Measurements from ENCODE around the gene GAGE10. TPM values are rescaled to one million over a fixed set of nuclear protein-coding genes. Genes with fewer than 3 reads are reported as not detected.

GAGE10 gene
- total and polyA plus RNA-seq, 2 donors (not counting 3 experiments of a cell fraction or from before 2014, with no cell fraction given) = not detected

DNA sequence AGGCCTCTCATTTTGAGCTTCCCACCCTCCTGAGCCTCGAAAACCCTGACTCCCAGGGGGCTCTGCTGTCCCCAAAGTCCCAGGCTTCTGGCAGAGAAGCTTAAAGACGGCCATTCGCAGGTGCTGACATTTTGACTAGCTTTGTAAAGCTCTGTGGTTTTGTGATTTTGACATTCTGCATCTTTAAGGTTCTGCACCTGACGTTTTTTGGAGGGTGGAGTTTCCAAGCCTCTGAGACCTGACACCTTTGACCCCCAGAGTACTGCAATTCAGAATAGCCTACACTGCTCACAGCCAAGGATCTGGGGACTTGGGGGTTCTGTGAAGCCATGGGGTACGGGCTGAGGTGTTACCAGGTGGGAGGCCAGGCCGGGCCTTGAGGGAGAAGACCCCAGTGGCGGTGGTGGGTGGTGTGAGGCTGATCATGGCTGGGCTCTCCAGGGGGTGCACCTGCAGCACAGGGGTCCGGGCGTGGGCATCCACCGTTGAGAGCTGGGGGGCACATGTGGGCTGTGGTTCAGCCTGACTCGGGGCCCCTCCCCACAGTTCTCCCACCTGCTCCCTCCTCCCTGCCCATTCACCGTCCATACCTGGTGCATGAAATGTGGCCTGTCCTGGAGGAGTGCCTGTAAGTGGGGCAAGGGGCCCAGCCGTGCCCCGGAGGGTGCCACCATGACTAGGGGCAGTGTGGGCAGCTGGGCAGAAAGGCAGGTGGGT, 46.2 kb upstream of the GAGE10 start:
- no peak overlapping the region for H3K27ac ChIP-seq (ENCODE audit: insufficient read depth, low read depth, low read length)
- H3K9me1 ChIP-seq (replicated peaks; ENCODE audit: control insufficient read depth, extremely low read depth, insufficient read depth, low read length) = no peaks in the 10 kb centered on the region
- H3K4me1 ChIP-seq (ENCODE audit: control insufficient read depth, extremely low read depth, insufficient read depth, low read length) = no peaks in the 10 kb centered on the region
- H3K36me3 ChIP-seq (ENCODE audit: control insufficient read depth in 2 of 2, extremely low read depth in 1 of 2, insufficient read depth in 2 of 2, low read length in 2 of 2) = no peaks in the 10 kb centered on the region
- dilution Hi-C loops (cut with MboI; ENCODE audit: extremely low pct_ligation_motif_present, low sequenced_read_pairs) = no loop called here
- BruUV-seq (replicated peaks) = no TSS peak
- no peaks in the 10 kb centered on the region for H4K20me1 ChIP-seq (replicated peaks; ENCODE audit: control insufficient read depth, extremely low read depth, insufficient read depth, low read length)
- FAIRE-seq (no peak), DNase-seq (ENCODE audit: low read depth, low spot score) (no peak)
- no peaks in the 10 kb centered on the region for H3K9me3 ChIP-seq (replicated peaks; ENCODE audit: control insufficient read depth, insufficient read depth, low read length)
- no peaks in the 10 kb centered on the region for H3K79me2 ChIP-seq (ENCODE audit: control insufficient read depth, insufficient read depth, low read length)
- H2AFZ ChIP-seq (ENCODE audit: low read depth, low read length) = no peak overlapping the region
- intact Hi-C loops (cut with micrococcal nuclease) = no loop called here
- TF ChIP-seq EZH2 (IDR thresholded peaks at IDR 0.05; ENCODE audit: borderline replicate concordance, low read depth, low read length, severe bottlenecking) = no peak
- no peak for TF ChIP-seq JUN (IDR thresholded peaks at IDR 0.05; ENCODE audit: borderline replicate concordance, insufficient read depth, insufficient read length, low read depth)
- no peak for TF ChIP-seq POLR2AphosphoS5 (IDR thresholded peaks at IDR 0.05; ENCODE audit: insufficient read depth, low read depth, low read length)
- TF ChIP-seq, protein P1, sequence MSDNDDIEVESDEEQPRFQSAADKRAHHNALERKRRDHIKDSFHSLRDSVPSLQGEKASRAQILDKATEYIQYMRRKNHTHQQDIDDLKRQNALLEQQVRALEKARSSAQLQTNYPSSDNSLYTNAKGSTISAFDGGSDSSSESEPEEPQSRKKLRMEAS (IDR thresholded peaks at IDR 0.05; ENCODE audit: insufficient read depth, insufficient read length) = no peak
- no peaks in the 10 kb centered on the region for H3K27me3 ChIP-seq (ENCODE audit: control insufficient read depth in 2 of 2, insufficient read depth in 2 of 2, low read length in 2 of 2)
- no peak overlapping the region for H3K4me2 ChIP-seq (ENCODE audit: insufficient read depth, low read length)
- ChIA-PET POLR2A (no interaction called here), CTCF (no interaction called here)
- H3K4me3 ChIP-seq (replicated peaks in 1 of 3; ENCODE audit: insufficient read depth in 1 of 3, low read depth in 1 of 3, low read length in 3 of 3) = no peak overlapping the region
- no peak overlapping the region for H3K9ac ChIP-seq (replicated peaks; ENCODE audit: extremely low read depth, insufficient read depth, low read length)

DNA sequence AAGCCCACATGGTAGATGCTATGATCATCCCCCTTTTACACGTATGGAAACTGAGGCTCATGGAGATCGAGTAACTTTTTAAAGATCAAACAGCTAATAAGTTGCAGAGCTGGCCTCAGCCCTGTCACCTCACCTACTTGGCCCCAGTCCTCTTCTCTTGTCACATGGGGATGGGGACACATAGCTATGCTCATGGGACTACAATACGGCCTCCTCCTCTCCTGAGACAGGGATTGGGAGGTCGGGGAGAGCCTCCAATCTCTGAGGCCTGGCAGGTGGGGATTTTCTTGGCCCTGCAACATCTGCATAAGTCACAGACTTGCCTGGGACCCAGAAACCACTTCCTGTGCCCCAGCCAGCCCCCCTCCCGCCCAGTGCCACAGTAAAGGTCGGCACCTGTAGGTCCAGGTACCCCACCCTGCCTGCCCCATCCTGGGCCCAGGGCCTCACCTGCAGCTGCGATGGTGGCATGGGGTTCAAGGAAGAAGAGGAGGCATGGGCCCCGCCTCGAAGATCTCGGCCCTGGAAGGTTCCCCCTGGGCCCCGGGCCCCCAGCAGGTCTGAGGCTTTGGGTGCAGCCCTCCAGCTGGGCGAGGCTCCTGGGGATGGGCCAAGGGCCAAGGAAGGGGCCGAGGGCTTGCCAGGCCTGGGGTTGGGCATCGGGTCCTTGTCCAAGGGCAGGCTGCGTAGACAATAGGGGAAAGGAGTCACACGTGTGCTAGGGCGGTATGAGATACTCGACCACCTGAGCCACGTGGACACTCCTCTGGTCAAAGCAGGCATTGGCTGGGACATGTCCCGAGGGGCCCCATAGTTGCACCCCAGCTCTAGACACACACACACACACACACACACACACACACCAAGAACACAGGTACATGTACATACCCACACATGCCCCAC, 45.3 kb upstream of the GAGE10 start:
- no peak overlapping the region for H3K27ac ChIP-seq (ENCODE audit: insufficient read depth, low read depth, low read length)
- no peak overlapping the region for H3K4me2 ChIP-seq (ENCODE audit: insufficient read depth, low read length)
- intact Hi-C loops (cut with micrococcal nuclease) = no loop called here
- H4K20me1 ChIP-seq (replicated peaks; ENCODE audit: control insufficient read depth, extremely low read depth, insufficient read depth, low read length) = no peaks in the 10 kb centered on the region
- TF ChIP-seq EZH2 (IDR thresholded peaks at IDR 0.05; ENCODE audit: borderline replicate concordance, low read depth, low read length, severe bottlenecking) (no peak), GATA2 (IDR thresholded peaks at IDR 0.05; ENCODE audit: insufficient read depth, insufficient read length, low read depth, low read length) (no peak), POLR2AphosphoS5 (IDR thresholded peaks at IDR 0.05; ENCODE audit: insufficient read depth, low read depth, low read length) (no peak), POLR2A (IDR thresholded peaks at IDR 0.05; ENCODE audit: low read depth, low read length) (no peak), FOS (IDR thresholded peaks at IDR 0.05; ENCODE audit: borderline replicate concordance, insufficient read depth, low read length) (no peak), MYC (IDR thresholded peaks at IDR 0.05; ENCODE audit: low read depth, low read length) (no peak), JUN (IDR thresholded peaks at IDR 0.05; ENCODE audit: borderline replicate concordance, insufficient read depth, insufficient read length, low read depth) (no peak)
- TF ChIP-seq, protein P1 (IDR thresholded peaks at IDR 0.05; ENCODE audit: insufficient read depth, insufficient read length) = no peak
- TF ChIP-seq, protein P2, sequence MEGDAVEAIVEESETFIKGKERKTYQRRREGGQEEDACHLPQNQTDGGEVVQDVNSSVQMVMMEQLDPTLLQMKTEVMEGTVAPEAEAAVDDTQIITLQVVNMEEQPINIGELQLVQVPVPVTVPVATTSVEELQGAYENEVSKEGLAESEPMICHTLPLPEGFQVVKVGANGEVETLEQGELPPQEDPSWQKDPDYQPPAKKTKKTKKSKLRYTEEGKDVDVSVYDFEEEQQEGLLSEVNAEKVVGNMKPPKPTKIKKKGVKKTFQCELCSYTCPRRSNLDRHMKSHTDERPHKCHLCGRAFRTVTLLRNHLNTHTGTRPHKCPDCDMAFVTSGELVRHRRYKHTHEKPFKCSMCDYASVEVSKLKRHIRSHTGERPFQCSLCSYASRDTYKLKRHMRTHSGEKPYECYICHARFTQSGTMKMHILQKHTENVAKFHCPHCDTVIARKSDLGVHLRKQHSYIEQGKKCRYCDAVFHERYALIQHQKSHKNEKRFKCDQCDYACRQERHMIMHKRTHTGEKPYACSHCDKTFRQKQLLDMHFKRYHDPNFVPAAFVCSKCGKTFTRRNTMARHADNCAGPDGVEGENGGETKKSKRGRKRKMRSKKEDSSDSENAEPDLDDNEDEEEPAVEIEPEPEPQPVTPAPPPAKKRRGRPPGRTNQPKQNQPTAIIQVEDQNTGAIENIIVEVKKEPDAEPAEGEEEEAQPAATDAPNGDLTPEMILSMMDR (IDR thresholded peaks at IDR 0.05; ENCODE audit: extremely low read depth in 1 of 2, insufficient read depth in 1 of 2, low read depth in 1 of 2, low read length in 2 of 2) = no peak
- DNase-seq (ENCODE audit: low read depth, low spot score) = no peak
- CTCF ChIA-PET = no interaction called here
- H2AFZ ChIP-seq (ENCODE audit: low read depth, low read length) = no peak overlapping the region
- dilution Hi-C loops (cut with MboI; ENCODE audit: extremely low pct_ligation_motif_present, low sequenced_read_pairs) = no loop called here
- no peaks in the 10 kb centered on the region for H3K9me1 ChIP-seq (replicated peaks; ENCODE audit: control insufficient read depth, extremely low read depth, insufficient read depth, low read length)
- no peaks in the 10 kb centered on the region for H3K79me2 ChIP-seq (ENCODE audit: control insufficient read depth, insufficient read depth, low read length)
- H3K27me3 ChIP-seq (ENCODE audit: control insufficient read depth in 2 of 2, insufficient read depth in 2 of 2, low read length in 2 of 2) = no peaks in the 10 kb centered on the region
- no peaks in the 10 kb centered on the region for H3K9me3 ChIP-seq (replicated peaks; ENCODE audit: control insufficient read depth, insufficient read depth, low read length)
- H3K4me3 ChIP-seq (replicated peaks in 1 of 3; ENCODE audit: insufficient read depth in 1 of 3, low read depth in 1 of 3, low read length in 3 of 3) = no peak overlapping the region
- no TSS peak for BruUV-seq (replicated peaks)
- FAIRE-seq = no peak
- POLR2A ChIA-PET = no interaction called here
- H3K4me1 ChIP-seq (ENCODE audit: control insufficient read depth, extremely low read depth, insufficient read depth, low read length) = no peaks in the 10 kb centered on the region
- no peak overlapping the region for H3K9ac ChIP-seq (replicated peaks; ENCODE audit: extremely low read depth, insufficient read depth, low read length)
- H3K36me3 ChIP-seq (ENCODE audit: control insufficient read depth in 2 of 2, extremely low read depth in 1 of 2, insufficient read depth in 2 of 2, low read length in 2 of 2) = no peaks in the 10 kb centered on the region
